Activated CD4-positive, alpha-beta T cell treated with anti-CD3 and anti-CD28 coated beads for 48 hours (primary cell): Measurements from ENCODE around the gene CRIP1.
A peak's percentile ranks its signal among the peaks of the same experiment; 100 is the strongest.

Experiments
- DNase-seq: peaks from one replicate; pipeline ENCODE4 v3.0.0-alpha.2; 2020

Gene CRIP1

GRCh38 chr14:105519946-105520698, 33.4 kb downstream of the CRIP1 start:
- no peak for DNase-seq

- no peak for DNase-seq
Measured at GRCh38 chr14:105525326-105525725, 38.6 kb downstream of the CRIP1 start.

- DNase-seq = peak; percentile 46
Measured at GRCh38 chr14:105525861-105526775, 39.4 kb downstream of the CRIP1 start, which contains the start of gene TMEM121. TSS of gene TMEM121 (plus strand) at chr14:105526583. CDS start at chr14:105528835, 2,252 bp downstream.

- no peak for DNase-seq
Measured at GRCh38 chr14:105526776-105527380, 40.2 kb downstream of the CRIP1 start.

- no peak for DNase-seq
Measured at GRCh38 chr14:105527381-105527825, 40.7 kb downstream of the CRIP1 start.

- DNase-seq = peak; percentile 88
Measured at GRCh38 chr14:105527826-105528585, 41.3 kb downstream of the CRIP1 start.

- peak; percentile 76 for DNase-seq
Measured at GRCh38 chr14:105528586-105529318, 42.1 kb downstream of the CRIP1 start.

GRCh38 chr14:105529319-105529568, 42.6 kb downstream of the CRIP1 start:
- no peak for DNase-seq

GRCh38 chr14:105529569-105530284, 43.0 kb downstream of the CRIP1 start:
- DNase-seq = peak; percentile 63

- DNase-seq = no peak
Measured at GRCh38 chr14:105530285-105531087, 43.8 kb downstream of the CRIP1 start.

- no peak for DNase-seq
Measured at GRCh38 chr14:105531088-105531893, 44.6 kb downstream of the CRIP1 start.

GRCh38 chr14:105531894-105532623, 45.4 kb downstream of the CRIP1 start:
- no peak for DNase-seq

- DNase-seq = no peak
Measured at GRCh38 chr14:105532735-105533141, 46.1 kb downstream of the CRIP1 start.

GRCh38 chr14:105533391-105533790, 46.7 kb downstream of the CRIP1 start:
- DNase-seq = no peak

GRCh38 chr14:105533811-105534498, 47.3 kb downstream of the CRIP1 start:
- no peak for DNase-seq

- DNase-seq = no peak
Measured at GRCh38 chr14:105534586-105534985, 47.9 kb downstream of the CRIP1 start.

- no peak for DNase-seq
Measured at GRCh38 chr14:105536051-105536450, 49.4 kb downstream of the CRIP1 start.
